GM19438 (cell line): ENCODE measurements around the gene KIR3DL3.
"Not testable (repeated sequence)": the region's sequence is repeated elsewhere in the genome, so short reads cannot be mapped to it uniquely, and the experiment has no call there.

Experiments
- ATAC-seq: cut with Tn5 transposase; IDR thresholded peaks from one replicate; pipeline ENCODE4 v1.9.1; 2021; ENCODE audit warnings: low read depth; ENCODE audit not compliant: unreplicated experiment

Gene KIR3DL3

GRCh38 chr19:54724142-54724541 lies at the start of gene KIR3DL3:
Gene KIR3DL3, plus strand, starts transcription at chr19:54724442. Its CDS starts 55 bp downstream, at chr19:54724497.
- ATAC-seq = no peak

DNA sequence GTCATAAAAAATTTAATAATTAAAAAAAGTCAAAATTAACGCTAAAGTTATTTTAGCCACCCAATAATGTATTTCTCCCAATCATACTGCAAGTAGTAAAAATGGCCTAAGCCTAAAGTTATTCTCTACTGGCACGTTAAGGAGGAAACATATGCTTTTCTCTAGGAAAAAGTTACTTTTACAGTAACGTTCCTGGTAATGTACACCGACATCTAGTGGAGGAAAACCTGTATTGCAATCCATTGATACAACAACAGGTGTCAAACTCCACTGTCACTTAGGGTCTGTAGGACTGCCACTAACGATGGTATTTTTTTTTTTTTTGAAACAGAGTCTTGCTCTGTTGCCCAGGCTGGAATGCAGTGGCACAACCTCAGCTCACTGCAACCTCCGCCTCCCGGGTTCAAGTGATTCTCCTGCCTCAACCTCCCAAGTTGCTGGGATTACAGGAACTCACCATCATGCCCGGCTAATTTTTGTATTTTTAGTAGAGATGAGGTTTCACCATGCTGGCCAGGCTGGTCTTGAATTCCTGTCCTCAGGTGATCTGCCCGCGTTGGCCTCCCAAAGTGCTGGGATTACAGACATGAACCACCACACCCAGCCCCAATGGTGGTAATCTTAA lies 47.9 kb upstream of the KIR3DL3 start:
- ATAC-seq = not testable (repeated sequence)

GRCh38 chr19:54677217-54677616 lies 47.0 kb upstream of the KIR3DL3 start:
- no peak for ATAC-seq

DNA sequence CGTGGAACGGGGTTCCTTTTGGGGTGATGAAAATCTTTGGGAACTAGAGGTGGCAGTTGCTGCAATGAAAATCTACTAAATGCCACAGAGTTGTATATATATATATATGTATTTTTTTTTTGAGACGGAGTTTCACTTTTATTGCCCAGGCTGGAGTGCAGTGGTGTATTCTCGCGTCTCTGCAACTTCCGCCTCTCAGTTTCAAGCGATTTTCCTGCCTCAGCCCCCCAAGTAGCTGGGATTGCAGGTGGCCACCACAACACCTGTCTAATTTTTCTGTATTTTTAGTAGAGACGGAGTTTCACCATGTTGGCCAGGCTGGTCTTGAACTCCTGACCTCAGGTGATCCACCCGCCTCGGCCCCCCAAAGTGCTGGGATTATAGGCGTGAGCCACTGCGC lies 42.6 kb upstream of the KIR3DL3 start:
- not testable (repeated sequence) for ATAC-seq

- no peak for ATAC-seq
These were observed 41.9 kb upstream of the KIR3DL3 start for GRCh38 chr19:54682306-54682856.

- ATAC-seq = no peak
These were observed 39.7 kb upstream of the KIR3DL3 start for GRCh38 chr19:54684527-54684926.

DNA sequence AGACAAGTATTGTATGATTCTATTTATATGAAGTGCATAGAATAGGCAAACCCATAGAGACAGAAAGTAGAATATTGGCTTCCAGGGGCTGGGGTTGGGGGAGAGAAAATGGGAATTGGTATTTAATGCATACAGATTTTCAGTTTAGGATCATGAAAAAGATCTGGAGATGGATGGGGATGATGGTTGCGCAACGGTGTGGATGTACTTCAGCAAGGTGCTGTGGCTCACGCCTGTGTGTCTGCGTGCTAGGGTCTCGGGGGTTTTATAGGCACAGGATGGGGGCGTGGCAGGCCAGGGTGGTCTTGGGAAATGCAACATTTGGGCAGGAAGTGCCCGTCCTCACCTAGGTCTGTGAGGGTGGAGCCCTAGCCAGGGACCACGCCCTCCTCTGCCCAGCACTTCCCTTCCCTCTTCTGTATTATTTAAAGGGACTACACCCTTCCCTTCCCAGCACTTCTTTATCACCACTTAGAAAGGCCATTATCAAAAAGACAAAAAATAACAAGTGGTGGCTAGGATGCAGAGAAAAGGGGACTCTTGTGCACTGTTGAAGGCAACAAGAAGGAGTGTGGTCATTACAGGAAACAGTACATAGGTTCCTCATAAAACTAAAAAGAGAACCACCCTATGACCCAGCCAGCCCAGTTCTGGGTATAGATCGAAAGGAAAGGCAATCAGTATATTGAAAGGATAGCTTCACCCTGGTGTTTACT lies 32.5 kb upstream of the KIR3DL3 start:
- no peak for ATAC-seq

DNA sequence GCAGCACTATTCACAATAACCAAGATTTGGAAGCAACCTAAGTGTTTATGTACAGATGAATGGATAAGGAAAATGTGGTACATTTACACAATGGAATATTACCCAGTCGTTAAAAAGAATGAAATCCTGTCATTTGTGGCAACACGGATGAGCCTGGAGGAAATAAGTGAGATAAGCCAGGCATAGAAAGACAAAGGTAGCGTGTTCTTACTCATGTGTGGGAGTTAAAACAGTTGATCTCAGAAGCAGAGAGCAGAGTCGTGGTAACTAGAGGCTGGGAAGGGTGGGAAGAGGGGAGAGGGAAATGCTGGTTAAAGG lies 32.0 kb upstream of the KIR3DL3 start:
- ATAC-seq = no peak

- no peak for ATAC-seq
These were observed 29.6 kb upstream of the KIR3DL3 start for GRCh38 chr19:54694648-54695047.

DNA sequence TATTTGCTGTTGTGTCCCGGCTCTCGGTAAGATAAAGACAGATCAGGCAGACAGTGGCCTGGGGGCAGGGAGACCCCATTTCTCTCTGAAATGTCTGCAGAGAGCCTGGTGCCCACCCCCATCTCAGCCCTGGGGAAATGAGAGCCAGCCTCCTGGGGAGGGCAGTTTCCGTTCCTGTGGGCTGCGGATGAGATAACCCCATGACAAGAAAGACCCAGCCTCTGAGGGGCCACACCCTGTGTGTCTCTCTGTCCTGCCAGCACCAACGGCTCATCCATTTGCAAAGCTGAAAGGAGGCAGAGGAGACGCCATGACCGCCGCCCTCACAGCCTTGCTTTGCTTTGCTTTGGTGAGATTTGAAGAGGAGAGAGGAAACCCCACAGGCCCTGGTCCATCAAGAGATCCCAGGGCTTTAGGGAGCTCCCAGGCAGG lies 28.1 kb upstream of the KIR3DL3 start:
- no peak for ATAC-seq

GRCh38 chr19:54696766-54697165 lies 27.5 kb upstream of the KIR3DL3 start:
- ATAC-seq = no peak

GRCh38 chr19:54697716-54698115 lies 26.5 kb upstream of the KIR3DL3 start:
- not testable (repeated sequence) for ATAC-seq

GRCh38 chr19:54704928-54705327 lies 19.3 kb upstream of the KIR3DL3 start:
- no peak for ATAC-seq

DNA sequence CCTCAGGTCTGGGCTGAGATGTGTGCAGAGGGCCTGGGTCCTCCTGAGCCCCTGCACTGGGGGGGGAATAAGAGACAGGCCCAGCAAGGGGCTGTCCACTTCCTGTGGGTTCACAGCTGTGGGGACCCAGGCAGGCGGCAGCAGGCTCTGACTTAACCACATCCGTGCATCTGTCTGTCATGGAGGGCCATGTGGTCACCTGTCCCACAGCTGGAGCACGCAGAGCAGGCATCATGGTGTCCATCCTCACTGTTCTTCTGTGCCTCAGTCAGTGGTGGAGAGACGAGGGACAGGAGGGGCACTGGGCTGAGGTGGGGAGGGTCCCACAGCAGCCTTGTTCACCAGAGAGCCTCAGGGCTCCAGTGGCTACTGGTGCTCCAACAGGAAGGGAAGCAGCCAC lies 16.3 kb upstream of the KIR3DL3 start:
- no peak for ATAC-seq

DNA sequence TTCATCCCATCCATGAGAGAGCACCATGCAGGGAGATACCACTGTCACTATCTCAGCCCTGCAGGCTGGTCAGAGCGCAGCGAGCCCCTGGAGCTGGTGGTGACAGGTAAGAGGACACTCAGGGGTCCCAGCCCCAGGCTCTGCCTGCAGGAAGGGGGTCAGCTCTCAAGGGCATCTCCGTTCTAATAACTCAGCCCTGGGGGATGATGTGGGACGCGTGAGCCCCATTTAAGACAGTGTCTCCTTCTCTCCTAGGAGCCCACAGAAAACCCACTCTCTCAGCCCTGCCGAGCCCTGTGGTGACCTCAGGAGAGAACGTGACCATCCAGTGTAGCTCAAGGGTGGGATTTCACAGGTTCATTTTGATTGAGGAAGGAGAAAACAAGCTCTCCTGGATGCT lies 15.5 kb upstream of the KIR3DL3 start:
- no peak for ATAC-seq

GRCh38 chr19:54709212-54709948 lies 14.9 kb upstream of the KIR3DL3 start:
- ATAC-seq = no peak

DNA sequence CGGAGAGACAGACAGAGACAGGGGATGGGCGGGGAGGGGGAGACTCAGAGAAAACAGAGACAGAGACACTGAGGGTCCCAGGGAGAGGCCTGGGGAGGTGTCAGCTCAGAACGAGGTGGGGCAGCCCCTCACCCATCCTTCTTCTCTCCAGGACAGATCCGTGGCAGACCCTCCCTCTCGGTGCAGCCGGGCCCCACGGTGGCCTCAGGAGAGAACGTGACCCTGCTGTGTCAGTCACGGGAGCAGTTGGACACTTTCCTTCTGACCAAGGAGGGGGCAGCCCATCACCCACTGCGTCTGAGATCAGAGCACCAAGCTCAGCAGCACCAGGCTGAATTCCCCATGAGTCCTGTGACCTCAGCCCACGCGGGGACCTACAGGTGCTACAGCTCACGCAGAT lies 14.3 kb upstream of the KIR3DL3 start:
- not testable (repeated sequence) for ATAC-seq

GRCh38 chr19:54724644-54725043 lies 402 bp downstream of the KIR3DL3 start:
- ATAC-seq = no peak

DNA sequence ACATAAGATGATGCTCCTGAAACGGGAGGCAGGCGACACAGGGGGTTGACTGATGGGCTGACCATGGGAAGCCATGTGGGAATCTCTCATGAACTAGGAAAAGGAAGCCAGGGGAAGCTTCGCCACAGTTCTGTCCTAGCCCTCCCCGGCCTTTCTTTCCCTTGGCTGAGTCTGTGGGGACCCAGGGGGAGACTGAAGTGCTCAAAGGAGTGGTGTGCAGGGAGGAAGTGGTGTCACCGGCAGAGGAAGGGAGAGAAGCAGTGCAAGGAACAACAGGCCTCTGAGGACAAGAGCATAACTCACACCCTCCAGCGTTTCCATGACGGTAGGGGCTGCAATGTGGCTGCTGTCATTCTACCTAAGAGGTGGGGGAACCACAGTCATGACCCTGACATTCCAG lies 1.1 kb downstream of the KIR3DL3 start:
- ATAC-seq = no peak

DNA sequence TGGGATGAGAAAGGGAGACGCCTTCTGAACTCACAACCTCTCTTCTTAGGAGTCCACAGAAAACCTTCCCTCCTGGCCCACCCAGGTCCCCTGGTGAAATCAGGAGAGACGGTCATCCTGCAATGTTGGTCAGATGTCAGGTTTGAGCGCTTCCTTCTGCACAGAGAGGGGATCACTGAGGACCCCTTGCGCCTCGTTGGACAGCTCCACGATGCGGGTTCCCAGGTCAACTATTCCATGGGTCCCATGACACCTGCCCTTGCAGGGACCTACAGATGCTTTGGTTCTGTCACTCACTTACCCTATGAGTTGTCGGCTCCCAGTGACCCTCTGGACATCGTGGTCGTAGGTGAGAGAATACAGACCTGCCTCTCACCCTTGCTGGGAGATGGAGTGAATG lies 3.3 kb downstream of the KIR3DL3 start:
- ATAC-seq = no peak

GRCh38 chr19:54728167-54728566 lies 3.9 kb downstream of the KIR3DL3 start:
- no peak for ATAC-seq
